Measurements from ENCODE around the gene SLC12A2.

Gene SLC12A2

GRCh38 chr5:128083033-128083810 lies at the start of gene SLC12A2:
Gene SLC12A2, plus strand, starts transcription at chr5:128083766. Its CDS starts 189 bp downstream, at chr5:128083955.
- DNase-seq, result peak; percentile 91

DNA sequence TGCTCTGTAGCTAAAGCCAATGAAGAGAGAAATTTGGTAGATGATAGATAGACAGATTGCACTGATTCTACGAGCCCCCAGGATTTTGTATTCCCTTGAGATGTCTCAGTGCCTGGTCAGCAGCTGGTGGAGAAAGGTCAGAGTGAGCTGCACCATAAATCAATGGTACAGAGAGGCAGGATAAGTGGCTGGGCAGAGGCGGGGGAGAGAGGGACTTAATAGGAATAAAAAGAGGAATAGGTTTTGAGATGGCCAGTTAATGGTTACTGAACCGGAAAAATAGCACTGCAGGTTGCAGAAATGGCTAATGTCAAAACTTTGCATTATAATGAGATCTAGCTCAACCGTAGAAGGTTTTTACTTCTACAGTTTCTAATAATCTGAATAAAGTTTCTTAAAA lies 47.9 kb upstream of the SLC12A2 start:
- DNase-seq, result no peak

- DNase-seq, result peak; percentile 90
These were observed 46.6 kb upstream of the SLC12A2 start for GRCh38 chr5:128036950-128037349.

GRCh38 chr5:128038643-128039042 lies 44.9 kb upstream of the SLC12A2 start:
- DNase-seq, result peak; percentile 87

GRCh38 chr5:128040927-128041326 lies 42.6 kb upstream of the SLC12A2 start:
- no peak for DNase-seq

- no peak for DNase-seq
These were observed 30.8 kb upstream of the SLC12A2 start for GRCh38 chr5:128052780-128053179.

DNA sequence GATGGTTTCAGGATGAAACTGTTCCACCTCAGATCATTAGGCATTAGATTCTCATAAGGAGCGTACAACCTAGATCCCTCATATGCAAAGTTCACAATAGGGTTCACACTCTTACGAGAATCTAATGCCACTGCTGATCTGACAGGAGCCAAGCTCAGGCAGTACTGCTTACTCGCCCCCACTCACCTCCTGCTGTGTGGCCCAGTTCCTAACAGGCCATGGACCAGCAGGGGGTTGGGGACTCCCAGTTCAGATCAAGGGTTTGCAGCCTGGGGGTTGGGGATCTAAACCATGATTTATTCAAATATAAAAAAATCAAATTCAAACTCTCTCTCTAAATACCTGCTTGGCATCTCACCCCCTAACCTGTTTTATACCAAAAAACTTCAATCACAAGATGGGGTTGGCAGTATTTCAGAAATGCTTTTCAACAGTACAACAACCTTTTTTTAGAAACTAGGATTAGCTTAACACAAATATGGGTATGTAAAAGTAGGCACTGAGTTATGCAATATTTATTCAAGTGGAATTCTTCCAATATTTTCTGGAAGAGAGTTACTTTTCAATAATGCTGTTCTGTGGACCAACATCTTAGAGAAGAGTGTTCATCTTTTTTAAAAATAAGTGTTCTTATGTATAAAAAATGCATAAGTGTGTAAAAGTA lies 30.1 kb upstream of the SLC12A2 start:
- no peak for DNase-seq

DNA sequence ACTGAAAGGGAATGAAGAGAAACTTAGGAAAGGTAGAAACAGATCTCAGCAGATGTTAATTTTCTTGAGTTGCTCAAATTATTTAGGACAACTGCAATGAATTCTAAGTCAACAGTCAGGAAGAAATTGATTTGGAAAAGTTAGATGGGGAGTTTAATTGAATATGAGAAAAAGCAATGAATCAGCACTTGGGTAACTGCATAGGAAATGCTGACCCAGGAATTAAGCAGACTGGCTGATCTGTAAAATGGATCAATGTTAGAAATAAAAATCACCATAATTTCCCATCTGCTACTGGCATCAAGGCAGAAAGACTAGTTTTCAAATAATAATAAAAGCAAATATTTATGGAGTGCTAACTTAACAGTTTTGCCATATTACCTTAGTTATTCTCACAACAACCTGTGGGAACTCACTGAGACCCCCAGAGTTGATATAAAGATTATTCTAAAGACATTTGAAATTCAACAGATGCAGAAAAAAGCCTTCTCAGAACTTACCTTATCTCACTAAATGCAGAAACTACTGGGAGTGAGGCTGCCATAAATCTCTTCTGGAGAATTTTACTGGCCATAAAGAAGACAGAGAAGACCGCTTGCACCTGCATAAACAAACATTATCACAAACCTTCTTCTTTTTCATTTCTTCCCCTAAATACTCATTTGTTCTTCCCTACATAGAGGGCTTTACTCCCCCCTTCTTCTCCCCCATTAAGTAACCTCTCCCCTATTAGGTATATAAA lies 22.8 kb upstream of the SLC12A2 start:
- no peak for DNase-seq

GRCh38 chr5:128062172-128062746 lies 21.3 kb upstream of the SLC12A2 start:
- no peak for DNase-seq

- DNase-seq, result no peak
These were observed 9.4 kb upstream of the SLC12A2 start for GRCh38 chr5:128074171-128074570.

DNA sequence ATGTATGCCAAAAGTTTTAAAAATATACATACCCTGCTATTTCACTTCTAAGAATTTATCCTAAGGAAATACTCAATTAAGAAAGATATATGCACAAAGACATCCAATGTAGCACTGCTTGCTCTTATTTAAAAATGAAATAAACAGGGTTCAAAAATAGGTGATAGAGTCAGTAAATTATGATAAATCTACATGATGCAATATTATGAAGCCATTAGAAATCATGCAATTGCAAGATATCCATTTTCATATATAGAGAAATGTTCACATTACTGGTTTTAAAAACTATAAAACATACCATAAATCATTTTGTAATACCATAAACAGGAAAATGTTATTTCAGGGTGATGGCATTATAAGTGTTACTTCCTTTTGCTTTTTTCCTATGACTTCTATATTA lies 8.6 kb upstream of the SLC12A2 start:
- no peak for DNase-seq

GRCh38 chr5:128077526-128077925 lies 6.0 kb upstream of the SLC12A2 start:
- DNase-seq, result no peak

DNA sequence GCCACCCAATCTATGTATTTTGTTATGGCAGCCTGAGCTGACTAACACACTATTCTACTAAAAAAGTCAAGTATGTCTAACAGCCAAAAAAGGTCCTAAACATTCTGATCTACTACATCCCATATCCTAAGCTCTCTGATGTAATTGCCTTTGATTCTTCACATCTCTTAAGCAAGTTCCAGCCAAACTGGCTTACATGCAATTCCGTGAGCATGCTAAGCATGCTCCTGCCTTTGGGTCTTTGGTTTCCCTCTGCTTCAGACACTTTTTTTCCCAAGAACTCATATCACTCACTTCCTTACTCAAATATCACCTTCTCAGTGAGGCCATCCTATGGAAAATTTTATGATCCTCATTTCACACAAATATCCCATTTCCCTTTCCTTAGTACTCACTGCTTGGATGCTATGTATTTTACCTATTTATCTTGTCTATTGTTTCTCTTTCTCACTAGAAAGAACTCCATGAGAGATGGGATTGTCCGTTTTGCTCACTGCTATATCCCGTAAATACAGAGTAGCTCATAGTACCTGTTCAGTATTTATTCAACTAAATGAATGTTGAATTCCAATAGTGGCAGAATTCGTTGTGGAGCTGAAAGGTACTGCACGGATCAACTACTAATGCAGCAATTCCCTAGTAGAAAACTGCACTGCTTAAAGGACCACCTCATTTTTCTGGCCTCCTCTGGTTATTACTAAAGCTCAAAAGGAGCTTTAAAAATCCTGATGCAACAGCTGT lies 2.3 kb upstream of the SLC12A2 start:
- no peak for DNase-seq

GRCh38 chr5:128082551-128083032 lies 974 bp upstream of the SLC12A2 start:
- DNase-seq, result no peak

DNA sequence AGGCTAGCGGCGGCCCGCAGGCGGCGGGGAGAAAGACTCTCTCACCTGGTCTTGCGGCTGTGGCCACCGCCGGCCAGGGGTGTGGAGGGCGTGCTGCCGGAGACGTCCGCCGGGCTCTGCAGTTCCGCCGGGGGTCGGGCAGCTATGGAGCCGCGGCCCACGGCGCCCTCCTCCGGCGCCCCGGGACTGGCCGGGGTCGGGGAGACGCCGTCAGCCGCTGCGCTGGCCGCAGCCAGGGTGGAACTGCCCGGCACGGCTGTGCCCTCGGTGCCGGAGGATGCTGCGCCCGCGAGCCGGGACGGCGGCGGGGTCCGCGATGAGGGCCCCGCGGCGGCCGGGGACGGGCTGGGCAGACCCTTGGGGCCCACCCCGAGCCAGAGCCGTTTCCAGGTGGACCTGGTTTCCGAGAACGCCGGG lies 253 bp downstream of the SLC12A2 start:
- peak; percentile 48 for DNase-seq

GRCh38 chr5:128084228-128085167 lies 932 bp downstream of the SLC12A2 start:
- no peak for DNase-seq

DNA sequence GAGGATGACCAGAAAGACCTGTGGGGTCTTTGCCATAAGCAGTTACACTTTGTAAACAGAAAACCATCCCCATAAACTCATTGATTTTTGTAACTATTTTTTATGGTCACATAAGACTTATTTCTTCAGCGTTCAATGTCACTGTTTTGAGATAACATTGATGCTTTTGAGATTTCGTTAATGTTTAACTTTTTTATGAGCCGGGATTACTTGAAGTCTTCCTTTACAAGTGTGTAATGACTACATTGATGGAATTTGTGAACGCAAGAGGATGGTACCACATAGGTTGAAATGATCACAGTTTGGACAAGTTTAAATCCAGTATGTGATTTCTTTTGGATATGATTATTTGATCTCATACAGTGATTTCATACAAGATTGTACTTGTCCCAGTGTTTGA lies 1.8 kb downstream of the SLC12A2 start:
- no peak for DNase-seq

DNA sequence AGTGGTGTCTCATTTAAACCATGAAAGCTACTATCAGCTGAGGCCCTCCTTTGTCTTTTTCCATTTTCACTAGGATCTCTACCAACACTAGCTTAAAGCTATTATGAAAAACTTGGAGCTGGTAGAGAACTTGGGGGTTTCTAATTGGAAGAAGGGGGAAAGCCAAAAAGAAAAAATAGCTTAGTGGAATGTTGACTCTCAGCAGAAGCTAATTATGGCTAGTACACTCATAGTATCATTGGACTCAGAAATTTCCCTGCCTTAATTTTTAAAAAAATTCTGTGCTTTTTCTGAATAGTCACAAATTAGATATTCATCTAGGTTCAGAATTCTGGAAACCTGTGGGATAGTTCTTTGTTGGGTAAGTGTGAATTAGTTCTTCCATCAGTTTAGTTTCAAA lies 8.0 kb downstream of the SLC12A2 start:
- no peak for DNase-seq

DNA sequence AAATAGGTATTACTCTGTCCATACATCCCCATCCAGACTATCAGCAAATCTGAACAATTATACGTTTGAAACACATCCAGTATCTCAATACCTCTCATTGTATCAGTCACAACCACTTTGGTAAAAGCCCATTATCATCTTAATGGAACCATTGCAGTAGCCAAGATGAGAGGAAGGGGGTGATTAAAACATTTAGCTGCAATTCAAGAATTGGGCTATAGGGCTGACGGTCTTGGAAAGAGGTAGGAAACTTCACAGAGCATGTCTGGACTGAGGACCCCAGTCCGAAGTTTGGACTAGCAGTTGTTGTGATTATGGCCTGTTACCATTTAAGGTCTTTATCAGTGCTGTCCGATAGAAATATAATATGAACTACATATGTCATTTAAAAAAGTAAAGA lies 8.6 kb downstream of the SLC12A2 start:
- DNase-seq, result no peak

DNA sequence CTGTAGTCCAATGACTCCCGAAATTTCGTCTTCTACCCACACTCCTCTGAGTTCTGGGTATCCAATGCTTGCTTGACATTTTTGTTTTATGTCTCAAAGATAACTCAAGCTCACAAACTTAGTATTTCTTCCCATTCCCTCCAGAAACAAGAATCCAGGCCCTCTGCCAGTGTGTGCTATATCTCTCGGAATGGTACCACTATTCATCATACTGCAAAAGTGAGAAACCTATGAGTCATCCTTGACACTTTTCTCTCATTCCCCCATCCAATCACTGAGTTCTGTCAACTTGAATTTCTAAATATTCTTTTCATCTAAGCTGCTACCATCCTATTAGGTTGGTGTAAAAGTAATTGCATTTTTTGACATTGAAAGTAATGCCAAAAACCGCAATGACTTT lies 9.8 kb downstream of the SLC12A2 start:
- DNase-seq, result peak; percentile 81

DNA sequence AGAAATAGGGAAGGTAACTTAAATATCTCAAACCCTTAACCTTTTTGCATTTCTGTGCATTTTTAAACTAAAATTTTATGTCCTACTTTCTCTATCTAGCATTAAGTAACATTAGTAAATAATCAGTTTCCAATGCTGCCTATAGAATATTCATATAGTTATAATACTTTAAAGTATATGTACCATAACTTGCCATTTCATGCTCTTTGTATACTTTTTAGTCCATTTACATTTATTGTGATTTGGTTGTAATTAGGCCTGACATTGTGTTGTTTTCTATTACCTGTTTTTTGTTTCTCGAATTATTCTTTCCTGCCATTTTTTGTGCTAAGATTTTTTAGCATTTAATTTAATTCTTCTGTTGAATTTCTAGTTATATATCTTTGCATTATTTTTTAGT lies 13.7 kb downstream of the SLC12A2 start:
- DNase-seq, result no peak

Data from NCI-H226 (cell line).